ELF-1 (cell line): ENCODE measurements around the gene HES7.

Source experiments
- DNase-seq: peaks from one replicate; pipeline ENCODE4 v3.0.0-alpha.2; 2016; ENCODE audit warnings: low read depth, low spot score

The HES7 gene

GRCh38 chr17:8123695-8124349, at the start of gene HES7:
Gene HES7 (minus strand): TSS chr17:8124106. CDS start chr17:8124084, 22 bp downstream.
- DNase-seq, result peak; percentile 53

DNA sequence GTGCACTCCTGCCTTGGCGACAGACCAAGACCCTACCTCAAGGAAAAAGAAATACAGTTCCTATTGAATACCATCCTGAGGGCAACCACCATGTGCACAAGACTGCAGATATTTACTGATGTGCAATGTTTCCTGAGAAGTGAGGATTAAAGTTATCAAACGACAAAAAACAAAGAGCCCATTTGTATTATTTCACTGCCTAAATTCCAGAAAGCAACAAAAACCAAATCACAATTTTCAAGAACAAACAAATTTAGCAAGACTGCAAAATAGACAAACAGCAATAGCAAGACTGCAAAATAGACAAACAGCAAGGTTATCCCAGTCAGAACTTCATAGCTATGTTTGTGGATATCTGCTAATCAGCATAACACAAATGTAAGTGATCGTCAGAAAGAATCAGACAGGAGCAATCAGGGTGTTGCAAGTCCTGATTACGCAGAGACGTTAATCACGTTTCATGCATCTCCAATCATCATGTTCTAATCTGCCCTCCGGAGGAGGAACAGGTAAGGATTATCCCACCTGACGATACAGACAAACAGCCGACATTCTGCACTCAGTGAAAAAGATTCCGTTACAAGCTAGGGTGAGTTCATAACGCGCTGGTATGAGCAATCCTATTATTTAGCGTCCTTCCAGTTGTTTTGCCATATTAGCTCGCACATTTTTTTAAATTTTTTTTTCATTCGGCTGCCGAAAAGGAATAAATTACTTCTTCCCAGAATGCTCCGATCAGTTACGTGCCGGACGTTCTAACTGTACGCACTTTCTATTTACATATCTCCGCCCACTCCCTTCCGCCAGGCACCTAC, 49.4 kb upstream of the HES7 start:
- DNase-seq, result peak; percentile 93

- peak; percentile 46 for DNase-seq
Observed at GRCh38 chr17:8170186-8170585, 46.3 kb upstream of the HES7 start.

GRCh38 chr17:8167526-8167925, 43.6 kb upstream of the HES7 start:
- no peak for DNase-seq

DNA sequence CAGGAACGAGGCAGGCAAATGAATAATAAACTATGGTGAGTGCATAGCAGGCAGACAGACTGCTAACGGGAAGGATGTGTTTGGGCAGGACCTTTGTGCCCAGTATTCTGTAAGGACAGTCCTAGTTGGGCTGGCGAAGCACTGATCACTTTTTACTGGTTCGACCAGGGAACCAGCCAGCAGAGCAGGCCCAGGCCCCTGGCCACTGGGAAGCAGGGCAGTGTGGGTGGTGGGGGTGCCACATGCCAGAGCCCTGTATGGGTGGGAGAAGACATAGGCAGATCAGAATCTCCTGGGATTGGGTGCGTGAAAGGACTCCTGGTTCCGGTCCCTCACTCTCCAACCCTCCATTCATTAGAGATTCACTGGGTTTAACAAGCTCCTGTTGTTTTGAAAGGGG, 42.8 kb upstream of the HES7 start:
- no peak for DNase-seq

GRCh38 chr17:8164815-8165131, 40.9 kb upstream of the HES7 start:
- no peak for DNase-seq

GRCh38 chr17:8163978-8164814, 40.3 kb upstream of the HES7 start:
- peak; percentile 43 for DNase-seq

- DNase-seq, result peak; percentile 82
Observed at GRCh38 chr17:8162997-8163977, 39.4 kb upstream of the HES7 start.

DNA sequence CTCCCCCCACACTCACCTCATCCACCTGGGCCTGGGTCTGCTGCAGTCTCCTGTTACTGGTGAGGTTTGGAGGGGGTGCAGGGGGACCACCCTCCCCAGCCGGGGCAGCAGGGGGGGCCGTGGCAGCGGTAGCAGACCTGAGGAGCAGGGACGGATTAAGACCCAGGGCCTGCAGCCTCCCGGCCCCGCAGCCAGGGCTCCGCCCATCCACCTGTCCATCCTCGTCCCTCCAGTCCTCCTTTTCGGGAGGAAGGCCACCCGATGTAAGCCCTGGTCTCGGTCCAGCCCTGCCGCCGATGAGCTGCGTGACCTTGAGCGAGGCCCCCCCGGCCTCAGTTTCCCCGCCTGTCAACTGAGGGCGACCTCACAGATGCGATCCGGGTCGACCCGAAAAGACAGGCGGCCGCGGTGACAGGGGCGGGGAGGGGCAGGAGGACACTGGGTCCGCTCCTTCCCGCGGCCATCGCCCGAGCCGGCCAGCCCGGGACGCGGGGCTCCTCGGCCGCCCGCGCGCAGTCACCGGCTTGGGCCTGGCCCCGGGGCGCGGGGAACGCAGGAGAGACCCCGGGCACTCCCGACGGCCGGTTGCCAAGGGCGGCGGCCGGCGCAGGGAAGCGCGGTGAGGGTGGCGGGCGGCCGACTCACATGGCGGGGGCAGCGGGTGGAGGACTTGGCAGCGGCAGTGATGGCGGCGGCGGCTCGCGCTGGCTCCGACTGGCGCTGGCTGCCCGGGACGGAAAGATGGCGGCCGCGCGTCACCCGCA, 38.5 kb upstream of the HES7 start, which contains the start of gene VAMP2:
Gene VAMP2, minus strand, starts transcription at position 716 of the 764 bp plus-strand sequence. Its CDS starts 69 bp downstream, at position 647.
- DNase-seq, result peak; percentile 50

- DNase-seq, result no peak
Observed at GRCh38 chr17:8161289-8162232, 37.7 kb upstream of the HES7 start.

DNA sequence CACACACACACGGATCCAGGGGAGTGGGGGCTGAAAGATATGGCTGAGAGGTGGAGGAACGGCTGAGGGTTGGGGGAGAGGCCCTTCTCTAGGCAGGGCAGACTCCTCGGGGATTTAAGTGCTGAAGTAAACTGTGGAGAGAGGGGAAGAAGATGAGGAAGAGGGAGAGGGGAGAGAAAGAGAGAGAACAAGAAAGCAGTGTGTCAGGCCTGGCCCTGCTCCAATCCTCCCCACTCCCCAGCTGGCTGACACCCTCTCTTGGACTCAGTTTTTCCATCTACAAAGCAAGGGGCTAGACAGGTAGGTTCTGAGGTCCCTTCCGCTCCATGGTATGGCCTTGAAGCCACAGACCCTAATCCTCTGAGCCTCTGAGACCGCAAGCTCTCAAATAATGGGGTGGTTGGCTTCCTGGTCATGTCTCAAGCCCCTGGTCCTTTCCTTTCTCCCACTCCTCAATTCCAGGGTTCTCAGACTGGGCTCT, 36.9 kb upstream of the HES7 start:
- no peak for DNase-seq

- no peak for DNase-seq
Observed at GRCh38 chr17:8160224-8160577, 36.3 kb upstream of the HES7 start.

DNA sequence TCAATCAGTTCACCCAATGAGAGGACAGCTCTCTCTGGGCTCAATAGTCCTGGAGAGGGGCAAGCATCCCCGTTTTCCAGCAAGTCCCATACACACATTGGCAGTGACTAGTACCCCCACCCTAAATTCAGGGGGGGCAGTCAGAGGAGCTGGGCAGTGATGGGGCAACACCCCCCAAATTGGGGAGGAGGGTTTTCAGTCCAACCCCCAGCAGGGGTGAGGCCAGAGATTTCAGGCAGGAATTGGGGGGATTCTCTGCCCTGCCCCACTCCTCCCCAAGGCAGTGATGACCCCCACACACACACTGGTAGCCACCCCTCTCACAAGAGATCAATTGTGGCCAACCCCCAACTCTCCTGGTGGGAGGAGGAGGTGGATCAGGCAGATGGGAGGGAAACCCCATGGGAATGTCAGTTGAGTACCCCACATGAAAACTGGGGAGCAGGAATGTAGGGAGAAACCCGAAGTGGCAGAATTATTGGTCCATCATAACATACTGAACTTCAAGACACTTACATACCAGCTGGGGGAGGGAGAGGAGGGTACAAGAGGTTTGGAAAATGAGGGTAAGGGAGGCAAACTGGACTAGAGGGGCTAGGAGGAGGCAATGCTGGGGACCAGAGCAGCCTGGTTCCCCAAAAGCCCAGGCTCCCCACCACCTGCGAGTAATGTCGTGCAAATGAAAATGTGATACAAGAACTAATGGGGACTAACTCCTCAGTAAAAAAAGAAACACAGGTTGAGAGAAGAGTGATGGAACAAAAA, 35.7 kb upstream of the HES7 start:
- no peak for DNase-seq

- no peak for DNase-seq
Observed at GRCh38 chr17:8159032-8159400, 35.1 kb upstream of the HES7 start.

GRCh38 chr17:8158267-8159031, 34.5 kb upstream of the HES7 start:
- DNase-seq, result peak; percentile 93

GRCh38 chr17:8156246-8156992, 32.5 kb upstream of the HES7 start:
- DNase-seq, result peak; percentile 100

GRCh38 chr17:8155996-8156245, 32.0 kb upstream of the HES7 start:
- no peak for DNase-seq
